ENCODE data around the gene EIF4B.

Gene EIF4B

DNA sequence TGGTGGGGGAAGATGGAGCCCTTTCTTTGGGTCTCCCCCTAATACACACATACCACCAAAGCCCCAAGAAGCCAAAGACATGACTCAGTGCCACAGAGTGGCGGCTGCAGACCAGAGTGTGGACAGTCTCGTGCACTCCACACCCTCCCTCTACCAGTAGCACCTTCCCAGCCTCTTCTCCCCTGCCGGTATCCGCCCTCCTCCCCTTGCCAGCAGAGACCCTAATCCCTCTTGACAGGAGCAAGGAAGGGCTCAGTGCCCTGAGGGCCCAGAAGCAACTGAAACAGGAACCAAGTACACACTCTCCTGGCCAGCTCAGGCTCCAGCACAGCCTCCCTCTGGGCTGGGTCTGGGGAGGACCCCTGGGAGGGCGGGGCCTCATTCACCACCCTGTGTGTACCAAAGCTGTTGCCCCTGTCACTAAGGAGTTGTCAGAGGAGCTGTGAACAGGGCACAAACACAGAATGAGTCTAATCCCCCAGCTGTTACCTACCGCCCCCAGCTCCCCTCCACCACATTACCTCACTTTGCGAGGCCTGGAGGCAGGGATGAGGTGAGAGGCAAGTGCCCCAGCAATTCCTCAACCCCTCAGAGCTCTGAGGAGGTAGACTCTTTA is 64.7 kb downstream of the EIF4B start:
- peak; percentile 67 for DNase-seq (ENCODE audit: low spot score)

DNA sequence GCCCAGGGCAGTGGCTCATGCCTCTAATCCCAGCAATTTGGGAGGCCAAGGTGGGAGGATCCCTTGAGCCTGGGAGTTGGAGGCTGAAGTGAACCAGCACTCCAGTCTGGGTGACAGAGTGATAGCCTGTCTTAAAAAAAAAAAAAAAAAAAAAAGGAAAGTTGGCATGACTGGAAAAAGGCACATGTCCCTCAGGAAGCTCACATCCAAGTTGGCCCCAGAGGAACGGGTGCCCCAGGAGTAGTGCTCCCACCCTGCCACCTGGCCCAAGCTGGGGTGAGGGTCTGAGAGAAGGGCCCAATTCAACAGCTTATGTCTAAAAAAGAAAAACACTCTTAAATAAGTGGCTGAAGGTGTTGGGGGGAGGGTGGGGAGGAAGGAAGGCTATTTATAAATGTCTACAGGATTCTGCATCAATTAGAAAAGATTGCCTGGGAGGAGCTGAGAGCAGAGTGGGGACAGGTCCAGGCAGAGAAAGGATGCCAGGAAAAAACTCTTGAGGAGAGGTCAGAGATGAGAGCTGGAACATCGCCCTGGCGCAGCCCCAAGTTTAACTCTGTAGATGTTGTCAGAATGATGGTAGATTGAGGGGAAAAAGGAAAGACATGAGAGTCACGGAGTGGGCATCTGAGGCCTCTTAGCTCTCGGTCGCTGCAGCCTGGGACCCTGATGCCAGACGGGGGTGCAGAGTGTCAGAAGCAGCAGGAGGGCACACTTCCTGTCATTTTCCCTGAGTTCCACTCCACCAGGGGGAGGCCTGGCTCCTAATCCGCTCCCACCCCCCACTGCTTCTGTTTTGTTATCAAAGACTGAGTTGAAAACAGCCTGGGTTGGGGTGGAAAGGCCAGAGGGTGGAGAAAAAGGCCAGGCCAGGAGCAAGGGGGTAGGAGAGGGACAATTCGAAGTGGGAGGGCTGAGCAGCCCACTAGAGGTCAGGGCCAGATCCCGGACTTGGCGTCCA is 65.6 kb downstream of the EIF4B start:
- peak; percentile 68 for DNase-seq (ENCODE audit: low spot score)

DNA sequence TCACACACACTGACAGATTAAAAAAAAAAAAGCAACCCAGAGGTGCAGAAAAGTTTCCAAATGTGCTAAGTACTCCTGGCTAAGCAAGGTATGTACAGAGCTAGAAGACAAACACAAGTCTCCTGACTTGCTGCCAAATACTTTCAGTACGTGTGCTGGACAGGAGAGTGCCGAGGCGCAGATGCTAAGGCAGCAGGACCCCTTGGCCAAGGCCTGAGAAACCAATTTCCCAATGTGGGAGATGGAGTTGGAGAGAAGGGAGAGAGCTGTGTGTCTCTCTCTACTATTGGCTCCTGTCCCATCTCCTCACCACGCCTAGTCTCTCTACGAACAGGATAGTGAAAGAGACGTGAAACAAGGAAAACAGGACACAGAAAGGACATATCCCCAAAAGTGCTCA is 67.6 kb downstream of the EIF4B start:
- DNase-seq (ENCODE audit: low spot score), result no peak

DNA sequence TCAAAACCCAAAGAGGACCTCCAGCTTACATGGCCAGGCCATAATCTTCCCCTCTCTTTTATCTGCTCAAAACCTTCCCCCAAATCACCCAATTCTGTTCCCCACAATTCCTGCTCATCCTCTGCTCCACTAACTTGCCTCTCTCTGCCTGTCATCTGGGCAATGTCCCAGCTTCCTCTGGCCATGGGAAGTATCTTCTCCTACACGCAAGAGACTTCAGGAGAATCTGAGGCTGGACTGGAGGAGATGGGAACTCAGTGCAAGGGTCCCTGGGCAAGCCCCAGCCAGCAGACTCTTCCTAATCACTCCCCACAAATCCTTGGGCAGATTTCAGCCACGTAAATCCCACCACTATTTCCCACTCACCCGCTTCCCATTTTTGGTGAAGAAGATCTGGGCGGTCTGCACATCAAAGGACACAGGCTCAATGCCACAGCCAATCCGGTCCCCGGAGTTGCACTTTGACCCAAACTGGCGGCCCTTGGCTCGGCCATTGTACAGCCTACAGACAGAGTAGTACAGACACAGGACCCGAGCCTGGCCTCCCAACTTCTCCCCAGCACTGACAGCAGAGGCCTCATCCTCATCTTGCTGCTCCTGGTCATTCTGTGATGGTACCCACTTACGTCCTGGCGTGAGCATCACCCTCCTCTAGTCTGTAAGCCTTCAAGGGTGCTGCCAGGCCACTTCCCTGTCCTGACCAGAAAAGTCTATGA is 68.2 kb downstream of the EIF4B start:
- no peak for DNase-seq (ENCODE audit: low spot score)

DNA sequence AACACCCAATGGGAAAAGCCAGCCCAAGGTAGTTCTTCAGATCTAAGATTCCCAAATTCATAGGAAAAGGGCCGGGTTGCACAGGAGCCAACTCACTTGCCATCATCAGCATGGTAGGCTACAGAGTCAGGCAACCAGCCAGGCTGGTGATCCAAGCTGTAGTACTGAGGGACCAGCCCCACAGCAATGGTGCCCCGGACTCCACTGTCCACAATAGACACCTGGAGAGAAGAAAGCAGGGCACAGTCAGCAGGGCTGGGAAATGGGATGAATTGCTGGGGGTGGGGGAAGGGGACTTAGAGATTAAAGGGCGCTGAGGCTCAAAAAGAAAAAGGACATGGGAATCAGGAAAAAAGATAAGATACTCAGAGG is 68.7 kb downstream of the EIF4B start:
- no peak for DNase-seq (ENCODE audit: low spot score)

DNA sequence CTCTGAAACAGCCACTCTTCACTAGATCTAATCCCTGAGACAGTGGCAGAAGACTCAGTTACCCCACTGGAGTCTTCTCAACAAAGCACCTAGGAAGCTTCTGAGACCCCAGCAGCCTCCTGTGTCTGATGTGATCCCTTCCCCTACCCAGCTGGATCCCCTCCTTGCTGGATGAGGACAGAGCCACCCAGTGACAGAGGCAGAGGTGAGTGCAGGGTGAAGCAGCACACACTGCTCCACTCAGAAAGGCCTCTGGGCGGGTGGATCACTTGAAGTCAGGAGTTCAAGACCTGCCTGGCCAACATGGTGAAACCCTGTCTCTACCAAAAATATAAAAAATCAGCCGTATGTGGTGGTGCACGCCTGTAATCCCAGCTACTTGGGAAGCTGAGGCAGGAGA is 70.2 kb downstream of the EIF4B start:
- no peak for DNase-seq (ENCODE audit: low spot score)

DNA sequence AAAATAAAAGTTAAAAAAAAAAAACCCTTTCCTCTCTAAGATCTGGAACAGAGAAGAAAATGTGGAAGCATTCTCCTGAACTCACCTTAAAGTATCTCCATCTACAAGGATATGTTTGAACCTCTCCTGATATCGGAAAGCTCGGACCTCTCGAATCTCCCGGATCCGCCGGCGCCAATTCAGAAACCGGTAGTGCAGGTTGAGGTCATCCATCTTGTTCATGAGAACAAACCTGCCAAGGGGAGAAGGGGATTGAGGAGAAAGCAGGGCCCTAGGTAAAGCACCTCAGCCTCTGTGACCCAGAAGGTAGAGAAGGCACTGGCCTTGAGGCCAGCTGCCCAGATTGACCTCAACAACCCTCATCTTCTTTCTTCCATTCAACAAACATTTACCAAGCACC is 70.8 kb downstream of the EIF4B start:
- DNase-seq (ENCODE audit: low spot score), result no peak

DNA sequence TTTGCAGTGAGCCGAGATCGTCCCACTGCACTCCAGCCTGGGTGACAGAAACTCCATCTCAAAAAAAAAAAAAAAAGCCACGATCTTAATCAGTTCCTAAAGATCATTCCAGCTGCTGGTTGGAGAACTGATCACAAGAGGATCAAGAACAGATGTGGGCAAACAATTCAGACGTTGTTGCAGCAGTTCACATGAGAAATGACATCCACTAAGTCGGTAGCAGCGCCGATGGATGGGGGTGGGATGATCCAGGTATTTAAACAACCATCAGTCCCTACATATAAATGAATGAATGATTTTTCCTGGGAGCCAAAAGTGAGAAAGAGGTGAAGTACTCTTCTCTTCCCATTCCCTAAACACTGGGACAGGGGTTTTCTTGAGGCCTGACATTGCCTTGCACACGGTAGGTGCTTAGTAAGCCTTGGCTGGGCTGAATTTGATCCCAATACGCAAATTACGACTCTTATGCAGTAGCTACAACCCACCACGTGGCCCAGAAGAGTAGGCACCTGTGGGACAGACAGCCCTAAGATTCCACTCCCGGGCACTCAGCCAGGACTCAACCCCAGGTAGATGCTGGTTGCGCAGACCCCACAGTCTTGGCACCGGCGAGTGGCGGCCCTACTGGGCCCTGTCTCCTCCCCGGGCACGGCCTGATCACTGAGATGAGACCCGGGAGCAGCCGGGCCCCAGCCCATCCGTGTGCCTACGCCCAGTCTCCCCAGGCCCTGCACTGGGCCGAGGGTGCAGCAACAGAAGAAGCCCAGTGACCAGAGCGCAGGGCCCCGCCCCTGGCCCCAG is 72.4 kb downstream of the EIF4B start:
- DNase-seq (ENCODE audit: low spot score), result no peak

DNA sequence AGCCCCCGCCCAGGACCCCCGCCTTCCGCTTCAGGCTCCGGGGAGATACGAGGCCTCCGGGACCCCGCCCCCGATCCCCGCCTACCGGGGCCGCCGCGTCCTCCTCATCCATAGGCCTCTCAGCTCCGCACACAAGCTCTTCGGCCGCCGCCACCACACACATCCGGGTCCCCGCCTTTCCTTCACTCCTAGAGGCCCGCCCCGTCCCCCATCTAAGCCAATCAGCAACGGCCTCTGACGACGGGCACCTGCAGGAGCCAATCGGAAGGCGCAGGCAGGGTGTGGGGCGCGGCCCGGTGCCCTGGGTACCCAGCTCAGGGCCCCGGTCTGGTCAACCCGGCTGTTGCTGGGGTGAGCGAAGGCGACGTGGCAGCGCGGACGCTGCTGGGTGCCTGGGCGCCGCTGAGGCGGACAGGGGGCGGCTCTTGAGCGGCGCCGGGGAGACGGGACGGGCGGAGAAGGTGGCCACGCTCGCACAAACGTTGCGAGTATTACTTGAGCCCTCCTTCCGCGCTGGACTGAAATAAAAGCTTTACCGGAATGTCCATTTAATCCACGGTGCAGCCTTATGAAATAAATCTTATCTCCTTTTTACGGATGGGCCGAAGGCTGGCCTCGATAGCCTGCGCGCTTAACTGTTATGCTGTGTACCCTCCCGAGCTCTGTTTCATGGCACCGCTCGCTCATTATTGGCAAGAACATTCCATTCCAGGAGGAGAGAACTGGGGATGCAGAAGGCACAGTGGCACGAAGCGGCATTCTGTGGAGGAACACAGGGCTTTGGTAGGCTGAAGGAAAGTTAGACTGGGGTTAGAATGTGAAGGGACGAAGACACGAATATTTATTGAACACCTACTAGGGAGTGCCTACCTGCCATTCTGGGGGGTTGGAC is 73.2 kb downstream of the EIF4B start, which contains the start of gene SPRYD3:
TSS of gene SPRYD3 (minus strand) at position 165 of the 892 bp plus-strand sequence. CDS start at position 108, 57 bp downstream.
- DNase-seq (ENCODE audit: low spot score), result peak; percentile 100

DNA sequence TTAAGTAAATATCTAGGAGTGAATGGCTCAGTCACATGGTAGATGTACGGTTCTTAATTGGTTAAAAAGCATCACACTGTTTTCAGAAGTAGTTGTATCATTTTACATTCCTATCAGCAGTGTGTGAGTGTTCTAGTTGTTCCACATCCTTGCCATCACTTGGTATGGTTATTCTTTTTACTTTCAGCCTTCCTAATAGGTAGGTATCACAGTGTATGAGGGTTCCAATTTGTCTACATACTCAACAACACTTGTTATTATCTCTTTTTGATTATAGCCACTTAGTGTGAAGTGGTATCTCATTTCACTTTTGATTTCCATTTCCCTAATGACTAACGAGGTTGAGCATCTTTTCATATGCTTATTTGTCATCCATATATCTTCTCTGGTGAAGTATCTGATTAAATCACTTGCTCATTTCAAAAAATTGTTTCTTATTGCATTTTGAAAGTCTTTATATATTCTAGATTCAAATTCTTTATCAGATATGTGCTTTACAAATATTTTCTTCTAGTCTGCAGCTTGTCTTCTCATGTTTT is 76.5 kb downstream of the EIF4B start:
- DNase-seq (ENCODE audit: low spot score), result no peak

DNA sequence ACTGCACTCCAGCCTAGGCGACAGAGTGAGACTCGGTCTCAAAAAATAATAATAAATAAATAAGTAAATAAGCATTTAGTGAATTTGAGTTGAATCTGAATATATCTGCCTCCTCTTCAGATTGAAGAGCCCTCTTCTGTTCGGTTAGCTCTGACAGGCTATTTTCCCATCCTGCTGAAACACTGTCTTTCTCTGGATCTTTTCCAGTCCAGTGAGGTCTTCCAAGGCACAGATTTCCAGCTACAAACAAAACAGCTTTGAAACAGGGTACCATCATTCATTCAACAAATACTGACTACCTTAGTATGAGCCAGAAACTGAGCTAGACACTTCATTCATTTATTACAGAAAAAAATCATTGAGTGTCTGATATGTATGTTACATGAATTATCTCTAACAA is 80.1 kb downstream of the EIF4B start:
- no peak for DNase-seq (ENCODE audit: low spot score)

DNA sequence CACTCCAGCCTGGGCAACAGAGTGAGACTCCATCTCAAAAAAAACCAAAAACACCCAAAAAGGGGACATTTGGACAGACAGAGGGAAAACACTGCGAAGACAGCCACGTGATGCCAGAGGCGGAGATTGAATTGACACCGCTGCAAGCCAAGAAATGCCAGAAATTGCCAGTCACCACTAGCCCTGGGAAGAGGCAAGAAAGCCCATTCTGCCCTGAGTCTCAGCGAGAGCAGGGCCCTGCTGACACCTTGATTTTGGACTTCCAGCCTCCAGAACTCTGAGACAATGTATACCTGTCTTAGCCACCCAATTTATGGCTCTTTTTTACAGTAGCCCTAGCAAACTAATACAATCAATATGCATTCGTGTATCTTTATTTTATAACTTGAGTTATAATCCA is 83.8 kb downstream of the EIF4B start:
- no peak for DNase-seq (ENCODE audit: low spot score)

DNA sequence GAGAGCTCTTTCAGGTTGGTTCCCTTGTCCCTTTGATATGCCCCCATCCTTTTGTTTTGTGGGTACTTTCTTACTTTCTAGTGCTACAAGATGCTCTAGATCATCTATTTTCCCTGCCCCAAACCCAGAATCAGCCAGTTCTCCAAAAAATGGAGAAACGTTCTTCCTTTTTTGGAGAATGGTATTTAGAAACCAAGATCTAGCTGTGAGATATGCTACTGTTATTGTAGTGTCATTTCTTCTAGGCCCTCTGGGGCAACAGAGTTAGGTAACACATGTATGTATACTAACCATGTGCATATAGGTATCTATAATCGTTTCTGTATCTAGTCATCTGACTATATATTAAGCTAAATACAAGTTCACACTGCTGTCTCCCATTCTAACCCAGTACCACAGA is 84.3 kb downstream of the EIF4B start:
- DNase-seq (ENCODE audit: low spot score), result no peak

DNA sequence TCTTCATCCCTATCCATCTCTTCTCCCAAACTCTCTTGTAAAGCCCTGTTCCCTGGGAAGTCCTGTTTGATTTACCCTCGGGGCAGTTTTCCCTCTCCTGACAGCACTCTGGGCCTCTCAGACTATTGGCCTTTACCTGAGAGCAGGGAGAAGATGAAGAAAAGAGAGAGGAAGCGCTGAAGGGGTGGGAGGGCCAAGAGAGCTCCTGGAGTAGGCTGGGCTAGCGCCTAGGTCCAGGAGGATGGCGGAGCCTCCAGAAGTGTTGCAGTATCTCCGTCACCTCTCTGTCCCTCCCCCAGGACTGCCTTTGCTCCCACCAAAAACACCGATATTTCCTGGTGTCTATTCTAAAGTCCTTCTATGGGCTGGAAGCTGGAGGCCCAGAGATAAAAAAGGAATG is 85.5 kb downstream of the EIF4B start:
- no peak for DNase-seq (ENCODE audit: low spot score)
